HG03469 (cell line): ENCODE results near the gene TUNAR.

ENCODE experiments used
- ATAC-seq: cut with Tn5 transposase; IDR thresholded peaks from one replicate; pipeline ENCODE4 v1.9.1; 2021; ENCODE audit warnings: mild to moderate bottlenecking, moderate library complexity, moderate number of reproducible peaks; ENCODE audit not compliant: unreplicated experiment

The TUNAR gene

GRCh38 chr14:95876761-95877538 lies at the start of gene TUNAR:
TUNAR (plus strand) TSS chr14:95876832.
- no peak for ATAC-seq

DNA sequence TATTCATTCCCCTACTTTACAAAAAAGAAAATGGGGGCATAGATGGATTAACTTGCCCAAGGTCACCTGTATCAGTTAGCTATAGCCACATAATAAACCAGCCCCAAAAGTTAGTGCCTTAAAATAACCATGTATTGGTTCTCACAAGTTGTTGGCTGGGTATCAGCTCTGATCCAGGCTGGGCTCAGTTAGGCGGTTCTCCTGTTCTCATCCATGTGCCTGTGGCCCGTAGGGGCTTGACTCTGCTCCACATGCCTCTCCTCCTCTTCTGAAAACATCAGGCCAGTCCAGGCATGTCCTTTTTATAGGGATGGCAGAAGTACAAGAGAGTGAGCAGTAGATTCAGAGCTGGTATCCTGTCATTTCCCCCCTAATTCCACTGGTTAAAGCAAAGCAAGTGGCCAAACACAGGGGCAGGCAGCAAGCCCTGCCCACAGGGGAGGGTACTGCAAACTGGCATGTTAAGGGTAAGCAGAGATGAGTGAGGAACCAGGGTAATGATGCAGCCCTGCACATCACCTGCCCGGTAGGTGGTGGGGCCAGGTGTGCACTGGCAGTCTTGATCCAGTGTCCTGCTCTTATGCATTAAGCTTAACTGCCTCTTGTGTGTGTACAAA lies 47.9 kb upstream of the TUNAR start:
- no peak for ATAC-seq

DNA sequence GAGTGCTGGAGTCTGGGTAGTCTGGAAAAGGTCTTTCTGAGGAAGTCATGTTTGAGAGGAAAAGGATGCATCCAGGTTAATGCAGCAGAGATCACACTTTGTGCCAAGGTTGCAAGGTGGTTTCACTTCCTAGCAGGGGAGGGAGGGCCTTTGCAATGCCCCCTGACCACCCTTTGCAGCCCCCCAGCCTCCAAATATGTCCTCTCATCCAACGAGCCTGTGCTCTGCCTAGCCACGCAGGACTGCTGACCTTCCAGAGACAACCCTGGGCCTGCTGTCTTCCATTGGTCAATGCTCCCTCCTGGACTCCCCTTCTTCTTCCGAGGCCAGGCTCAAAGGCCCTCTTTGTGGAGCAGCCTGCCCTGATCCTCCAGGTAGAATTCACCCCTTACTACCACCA lies 47.3 kb upstream of the TUNAR start:
- ATAC-seq: no peak

DNA sequence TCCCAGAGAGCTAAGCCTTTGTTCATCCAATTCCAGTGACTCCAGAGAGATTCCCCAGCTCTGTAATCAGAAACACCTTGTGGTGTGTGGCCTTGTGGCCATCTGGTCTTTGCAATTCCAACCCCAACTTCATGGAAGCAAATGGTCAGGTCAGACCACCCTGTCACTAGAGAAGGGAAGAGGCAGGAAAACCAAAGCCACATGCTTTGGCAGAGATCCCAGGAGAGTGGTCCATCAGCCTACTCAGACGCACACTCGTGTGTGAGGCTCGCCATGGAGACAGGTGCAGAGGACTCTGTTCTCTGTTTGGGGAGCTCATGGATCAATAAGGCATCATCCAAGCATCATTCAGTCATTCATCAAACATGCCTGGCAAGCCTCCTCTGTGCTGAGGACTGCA lies 46.2 kb upstream of the TUNAR start:
- ATAC-seq: no peak

DNA sequence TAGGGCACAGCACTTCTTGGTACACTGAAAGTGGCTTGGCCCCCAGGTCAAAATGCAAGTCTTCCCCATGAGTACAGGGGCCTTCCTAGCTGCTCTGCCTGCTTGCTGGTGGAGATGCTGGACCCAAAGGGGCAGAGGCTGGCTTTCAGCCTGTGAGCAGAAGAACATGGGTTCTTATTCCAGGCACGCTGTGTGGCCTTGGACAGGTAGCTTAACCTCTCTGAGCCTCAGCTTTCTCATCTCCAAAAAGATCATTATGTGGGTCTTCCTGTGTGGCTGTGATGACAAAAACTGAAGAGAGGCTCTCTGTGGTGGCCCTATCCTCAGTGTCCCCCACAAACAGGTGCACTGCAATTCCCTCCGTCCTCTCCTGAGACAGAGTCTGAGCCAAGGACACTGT lies 45.6 kb upstream of the TUNAR start:
- no peak for ATAC-seq

DNA sequence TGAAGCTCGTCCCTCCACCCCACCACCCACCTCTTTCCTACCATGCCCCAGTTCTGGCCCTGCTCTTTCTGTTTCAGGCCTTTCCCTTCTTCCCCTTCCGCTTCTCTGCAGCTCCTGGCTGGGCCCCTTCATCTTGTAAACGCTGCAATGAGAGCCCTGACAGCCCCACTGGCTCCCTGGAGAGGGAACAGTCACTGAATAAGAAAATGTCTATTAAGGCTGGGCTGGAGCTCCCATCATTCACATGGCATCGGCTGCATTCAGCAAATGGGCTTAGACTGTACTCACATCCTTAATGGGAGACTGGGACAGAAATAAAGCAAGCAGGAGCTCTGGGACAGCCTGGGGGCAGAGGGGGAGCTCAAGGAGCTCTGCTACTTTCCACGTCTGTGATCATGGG lies 45.2 kb upstream of the TUNAR start:
- no peak for ATAC-seq

DNA sequence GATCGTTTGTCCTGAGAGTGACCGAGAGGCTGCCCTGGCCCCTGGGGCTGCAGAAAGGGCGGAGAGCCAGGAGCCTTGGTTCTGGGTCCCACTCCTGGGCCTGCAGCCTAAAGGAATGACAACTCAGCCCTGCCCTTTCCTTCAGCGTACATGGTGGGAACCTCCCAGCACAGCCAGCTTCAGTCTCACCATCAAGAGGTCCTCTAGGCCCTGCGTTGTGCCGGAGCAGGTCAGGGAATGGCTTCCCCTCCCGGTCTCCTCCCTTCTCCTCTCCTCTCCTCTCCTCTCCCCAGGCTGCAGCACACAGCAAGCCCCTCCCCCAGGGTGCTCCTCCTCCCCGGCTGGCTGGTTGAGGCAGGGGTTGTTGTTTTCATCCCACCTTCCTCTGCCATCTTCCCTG lies 44.6 kb upstream of the TUNAR start:
- no peak for ATAC-seq

DNA sequence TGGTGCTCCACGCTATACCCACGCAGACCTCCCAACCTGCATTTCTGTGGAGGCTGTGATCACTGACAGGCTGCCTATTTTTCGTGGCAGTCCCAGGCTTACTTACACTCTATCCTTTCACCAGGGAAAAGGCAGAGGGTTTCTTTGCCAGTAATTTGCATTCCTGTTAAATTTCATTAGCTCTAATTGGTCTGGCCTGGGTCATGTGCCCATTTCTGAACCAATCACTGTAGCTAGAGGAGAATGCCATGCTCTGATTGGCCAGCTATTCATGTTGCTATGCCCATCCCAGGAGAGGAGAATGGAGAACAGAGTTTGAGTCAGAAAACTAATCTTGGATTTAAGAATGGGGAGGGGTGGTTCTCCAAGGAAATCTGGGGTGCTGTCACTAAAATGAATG lies 43.2 kb upstream of the TUNAR start:
- ATAC-seq: no peak

DNA sequence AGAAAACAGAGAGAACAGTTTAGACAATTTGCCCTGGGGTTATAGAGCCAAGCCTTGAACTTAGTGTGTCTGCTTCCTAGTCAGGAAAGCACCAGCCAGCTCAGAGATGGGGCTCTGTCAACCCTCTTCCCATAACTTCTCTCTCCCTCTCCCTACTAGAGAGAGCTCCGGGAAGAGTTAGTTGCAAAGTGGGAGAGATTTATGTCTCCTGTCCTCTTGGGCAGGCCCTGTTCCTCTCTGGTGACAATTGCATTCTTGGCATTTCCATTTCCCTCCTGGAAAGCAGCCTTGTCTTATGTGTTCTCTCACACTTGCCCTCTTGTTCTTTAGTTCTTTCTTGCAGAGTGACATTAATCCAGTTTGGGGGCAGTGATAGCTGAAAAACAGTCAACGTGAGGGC lies 42.1 kb upstream of the TUNAR start:
- ATAC-seq: no peak

GRCh38 chr14:95835121-95835730 lies 41.4 kb upstream of the TUNAR start:
- ATAC-seq: no peak

GRCh38 chr14:95838862-95839261 lies 37.8 kb upstream of the TUNAR start:
- no peak for ATAC-seq

DNA sequence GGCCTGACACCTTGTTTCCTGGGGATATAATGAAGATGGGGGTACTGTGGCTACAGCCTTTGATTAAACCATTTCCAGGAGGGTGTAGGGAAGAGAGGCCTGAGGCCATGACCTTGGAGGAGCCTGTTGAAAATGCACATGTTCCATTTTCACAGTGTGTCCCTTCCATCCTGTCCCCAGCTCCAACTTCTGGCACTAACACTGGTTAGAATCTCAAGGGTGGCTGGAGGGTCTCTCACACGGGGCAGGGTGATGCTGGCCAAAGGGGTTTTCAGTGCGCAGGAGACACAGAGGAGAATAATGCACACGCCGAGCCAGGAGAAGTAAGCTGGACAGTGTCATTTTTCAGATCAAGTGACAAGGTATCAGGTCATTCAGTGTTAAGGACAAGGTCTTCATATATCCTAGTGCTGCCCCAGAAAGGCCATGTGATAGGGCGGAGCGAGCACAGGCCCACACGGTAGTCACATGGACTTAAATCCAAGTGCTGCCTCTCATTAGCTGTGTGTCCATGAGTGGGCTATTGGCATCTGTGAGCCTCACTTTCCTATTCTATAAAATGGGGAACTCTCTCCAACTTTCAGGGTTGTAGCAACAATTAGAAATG lies 36.4 kb upstream of the TUNAR start:
- no peak for ATAC-seq

DNA sequence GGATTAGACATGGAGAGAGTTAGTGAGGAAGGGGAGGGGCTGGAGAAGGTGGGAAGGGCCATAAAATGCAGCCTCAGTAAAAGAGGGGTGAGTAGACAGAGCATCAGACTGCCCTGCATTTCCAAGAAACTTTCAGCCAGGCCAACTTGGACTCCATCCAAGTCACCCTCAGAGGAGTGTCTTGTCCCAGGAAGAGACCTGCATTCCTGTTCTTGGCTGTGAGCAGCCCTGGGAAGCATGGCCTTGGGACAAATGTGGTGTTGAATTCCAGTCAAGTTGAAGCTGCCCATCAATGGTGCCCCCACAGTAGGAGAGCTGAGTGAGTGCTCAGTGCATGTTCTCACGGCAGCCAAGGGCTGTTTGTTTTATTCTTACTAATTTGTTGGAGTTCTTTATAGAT lies 35.0 kb upstream of the TUNAR start:
- ATAC-seq: no peak

DNA sequence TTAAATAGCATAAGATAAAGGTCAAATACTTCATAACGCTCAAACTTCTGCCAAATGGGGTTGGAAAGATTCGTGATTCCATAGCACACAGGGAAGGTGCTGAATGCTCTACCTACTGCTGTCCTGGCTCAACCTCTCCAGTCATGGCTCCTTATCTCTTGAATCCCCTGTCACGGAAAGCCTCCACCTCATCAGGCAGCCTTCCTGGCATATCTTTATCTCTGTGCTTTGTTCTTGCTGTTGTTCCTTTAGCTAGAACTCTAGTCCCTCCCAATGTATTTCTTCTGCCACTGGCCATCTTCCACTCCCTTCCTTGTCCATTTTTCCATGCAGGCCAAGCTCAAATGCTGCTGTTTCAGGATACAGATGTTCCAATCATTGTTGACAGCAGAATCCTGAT lies 26.9 kb upstream of the TUNAR start:
- no peak for ATAC-seq

GRCh38 chr14:95850429-95850828 lies 26.2 kb upstream of the TUNAR start:
- no peak for ATAC-seq

DNA sequence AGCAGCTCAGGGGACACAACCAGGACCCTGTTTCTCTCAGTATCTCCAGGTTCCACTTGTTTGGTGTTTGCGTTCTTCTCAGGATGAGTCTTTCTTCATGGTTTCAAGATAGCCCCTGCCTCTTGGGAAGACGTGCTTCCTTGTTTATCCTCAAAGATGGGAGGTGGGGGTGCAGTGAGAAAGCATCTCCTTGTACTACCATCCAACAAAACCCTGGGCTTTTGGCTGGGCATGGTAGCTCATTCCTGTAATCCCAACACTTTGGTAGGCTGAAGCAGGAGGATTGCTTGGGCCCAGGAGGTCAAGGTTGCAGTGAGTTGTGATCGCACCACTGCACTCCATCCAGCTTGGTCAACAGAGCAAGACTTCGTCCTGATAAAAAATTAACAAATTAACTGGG lies 21.0 kb upstream of the TUNAR start:
- no peak for ATAC-seq

DNA sequence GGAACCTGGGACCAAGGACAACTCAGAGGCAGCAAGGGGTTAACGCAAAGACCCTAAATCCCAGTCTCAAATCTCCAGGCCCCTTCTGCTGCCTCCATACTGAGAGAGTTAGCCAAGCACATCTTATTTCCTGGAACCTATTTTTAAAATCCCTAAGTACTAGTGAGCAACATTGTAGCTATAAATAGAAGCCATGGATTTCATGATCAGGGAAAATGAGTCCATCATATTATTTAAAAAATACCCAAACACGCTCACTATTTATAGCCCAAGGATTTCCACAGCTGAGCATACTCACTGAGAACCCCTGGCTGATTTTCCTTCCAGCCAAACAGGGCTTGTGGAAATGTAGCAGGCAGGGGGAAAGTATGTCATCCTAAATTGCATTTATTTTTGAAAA lies 19.4 kb upstream of the TUNAR start:
- no peak for ATAC-seq

DNA sequence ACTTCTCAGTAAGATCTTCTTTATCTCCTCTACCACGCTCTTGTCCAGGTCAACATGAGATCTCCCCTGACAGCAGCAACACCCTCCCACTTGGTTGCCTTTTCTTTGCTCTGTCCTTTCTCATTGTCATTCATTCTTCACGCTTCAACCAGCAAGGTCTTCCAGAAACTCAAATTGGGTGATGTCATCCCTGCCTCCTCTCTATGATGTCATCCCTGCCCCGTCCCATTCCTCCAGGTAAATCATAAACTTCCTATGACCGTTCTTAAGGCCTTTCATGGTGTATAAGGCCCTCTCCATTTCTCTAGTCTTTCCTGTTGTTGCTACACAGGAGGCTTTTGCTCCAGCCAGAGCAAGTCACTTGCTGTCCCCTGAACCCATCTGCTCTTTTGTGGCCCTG lies 17.7 kb upstream of the TUNAR start:
- ATAC-seq: no peak

- no peak for ATAC-seq
Measured at GRCh38 chr14:95862243-95862642, 14.4 kb upstream of the TUNAR start.

DNA sequence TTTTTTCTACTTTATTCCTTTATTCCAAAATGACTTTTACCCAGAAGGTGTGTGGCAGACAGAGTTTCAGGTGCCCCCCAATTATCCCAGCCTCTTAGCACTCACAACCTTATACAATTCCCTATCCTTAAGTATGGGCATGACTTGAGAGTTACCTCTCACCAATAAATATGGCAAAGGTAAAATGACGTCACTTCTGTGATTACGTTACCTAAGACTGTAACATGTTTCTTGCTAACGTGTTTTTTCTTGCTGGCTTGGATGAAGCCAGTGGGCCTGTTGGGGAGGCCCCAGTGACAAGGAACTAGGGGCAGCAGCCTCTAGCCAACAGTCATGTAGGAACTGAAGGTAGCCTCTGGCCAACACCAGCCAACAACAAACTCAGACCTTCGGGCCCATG lies 13.3 kb upstream of the TUNAR start:
- ATAC-seq: no peak

GRCh38 chr14:95869776-95870175 lies 6.9 kb upstream of the TUNAR start:
- ATAC-seq: no peak

DNA sequence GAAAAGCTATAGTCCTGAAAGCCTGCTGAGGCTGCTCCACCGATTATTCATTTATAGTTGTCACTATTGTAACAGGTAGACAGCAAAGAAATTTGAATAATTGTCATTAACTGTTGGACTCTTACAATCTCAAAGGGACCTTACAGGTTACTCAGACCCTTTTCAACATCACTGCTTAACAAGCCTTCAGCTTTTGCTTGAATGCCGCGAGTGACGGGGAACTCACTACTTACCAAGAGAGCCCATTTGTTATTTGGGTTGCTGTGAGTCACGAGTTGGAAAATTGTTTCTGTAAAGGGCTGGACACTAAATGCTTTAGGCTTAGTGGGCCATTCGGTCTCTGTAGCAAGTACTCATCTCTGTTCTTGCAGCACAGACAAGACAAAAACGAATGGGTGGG lies 5.9 kb upstream of the TUNAR start:
- ATAC-seq: no peak
